HG02678 (cell line): ENCODE measurements around the gene ARHGEF16.

Experiments
- ATAC-seq: cut with Tn5 transposase; IDR thresholded peaks from one replicate; pipeline ENCODE4 v1.9.1; 2021; ENCODE audit warnings: mild to moderate bottlenecking, moderate library complexity; ENCODE audit not compliant: unreplicated experiment

ARHGEF16 gene

DNA sequence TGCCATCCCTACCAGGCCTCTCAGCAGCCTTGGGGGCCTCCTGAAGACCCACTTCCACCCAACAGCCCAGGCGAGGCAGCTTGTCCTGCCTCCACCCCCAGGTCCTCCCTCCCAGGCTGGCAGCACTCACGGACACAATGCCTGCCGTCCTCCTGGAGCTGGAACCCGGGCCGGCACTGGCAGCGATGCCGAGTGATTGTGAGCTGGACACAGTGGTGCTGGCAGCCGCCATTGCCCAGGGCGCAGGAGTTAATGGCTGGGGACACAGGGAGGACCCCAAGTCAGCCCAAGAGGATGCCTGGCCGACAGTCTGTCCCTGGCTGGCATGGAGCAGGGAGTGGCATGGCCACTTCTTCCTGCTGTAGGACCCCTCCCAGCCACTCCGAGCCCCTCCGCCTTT is 60.8 kb downstream of the ARHGEF16 start:
- no peak for ATAC-seq

DNA sequence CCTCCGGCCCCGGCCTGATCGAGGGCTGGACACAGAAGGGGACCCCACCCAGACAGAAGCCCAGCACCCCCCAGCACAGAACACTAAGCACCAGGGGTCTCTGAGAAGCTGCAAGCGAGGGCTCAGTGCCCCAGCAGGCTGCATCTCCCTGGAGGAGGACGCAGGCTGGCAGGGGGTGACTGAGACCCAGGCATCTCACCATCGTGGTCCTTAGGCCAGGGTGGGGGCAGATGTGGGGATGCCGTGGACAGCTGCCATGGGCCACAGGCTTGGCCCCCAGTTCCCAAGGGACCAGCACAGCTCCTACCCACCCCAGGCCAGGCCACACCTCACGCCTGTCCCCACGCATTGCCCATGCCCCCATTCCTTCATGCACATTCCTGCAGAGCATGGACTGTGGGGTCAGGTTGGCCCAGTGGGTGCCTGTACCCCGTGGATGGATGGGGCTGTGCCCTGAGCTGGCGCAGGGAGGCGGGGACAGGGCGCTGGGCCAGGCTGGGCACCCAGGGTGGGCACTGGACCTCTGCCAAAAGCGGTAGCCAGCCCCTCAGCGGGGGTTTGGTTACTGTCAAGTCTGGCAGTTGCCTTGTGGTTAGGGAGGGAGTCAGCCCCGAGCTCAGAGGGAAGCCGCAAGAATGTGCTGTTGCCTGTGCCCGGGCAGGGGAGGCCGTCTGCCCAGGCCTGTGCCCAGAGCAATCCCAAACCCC is 61.5 kb downstream of the ARHGEF16 start:
- no peak for ATAC-seq

DNA sequence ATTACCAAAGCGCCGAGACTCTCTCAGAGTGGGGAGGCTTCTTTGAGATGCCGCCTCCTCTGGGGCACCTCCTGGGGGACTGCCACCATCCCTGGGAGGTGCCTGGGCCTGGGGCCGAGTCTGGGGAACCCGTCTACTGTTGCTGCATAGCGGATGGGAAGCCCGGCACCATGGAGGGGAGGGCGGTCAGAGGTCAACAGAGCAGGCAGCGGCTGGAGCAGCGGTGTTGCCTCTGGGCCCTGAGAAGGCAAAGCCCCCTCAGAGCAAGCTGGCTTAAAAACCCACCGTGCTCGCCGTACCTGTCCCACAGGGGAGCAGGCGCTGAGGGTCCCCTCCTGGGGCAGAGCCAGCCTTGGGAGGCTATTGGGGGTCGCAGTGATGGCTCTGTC is 62.0 kb downstream of the ARHGEF16 start:
- ATAC-seq: no peak

DNA sequence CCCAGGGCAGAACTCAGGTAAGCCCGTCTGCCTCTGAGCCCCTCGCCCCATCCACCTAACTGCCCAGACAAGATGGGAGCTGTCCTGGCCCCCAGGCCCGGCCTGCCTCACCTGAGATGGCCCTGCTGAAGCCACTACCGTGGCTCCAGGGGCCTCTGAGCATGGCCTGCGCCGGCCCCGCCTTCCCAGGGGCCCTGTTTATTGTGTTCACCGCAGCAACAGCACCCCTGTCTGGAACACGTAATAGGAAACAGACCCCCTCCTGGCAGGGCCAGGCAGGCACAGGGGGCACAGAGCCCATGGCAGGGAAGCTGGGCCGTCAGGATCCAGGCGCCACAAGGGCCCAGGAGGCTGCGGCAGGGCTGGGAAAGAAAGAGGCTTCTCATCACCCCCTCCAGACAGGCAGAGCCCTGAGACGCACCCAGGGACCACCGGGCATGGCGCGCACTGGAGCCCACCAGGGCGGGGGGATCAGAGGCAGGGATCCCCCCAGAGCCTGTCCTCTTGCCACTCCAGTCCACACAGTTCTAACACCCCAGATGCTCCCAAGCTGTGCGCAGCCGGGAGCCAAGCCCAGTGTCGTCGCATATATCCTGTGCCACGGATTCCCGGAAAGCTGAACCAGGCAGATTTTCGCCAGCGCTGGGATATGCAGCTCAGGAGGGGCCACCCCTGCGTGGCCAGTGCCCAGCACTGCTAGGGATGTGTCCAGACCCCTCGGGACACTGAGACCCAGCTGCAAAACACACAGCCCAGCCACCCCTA is 62.6 kb downstream of the ARHGEF16 start:
- no peak for ATAC-seq

DNA sequence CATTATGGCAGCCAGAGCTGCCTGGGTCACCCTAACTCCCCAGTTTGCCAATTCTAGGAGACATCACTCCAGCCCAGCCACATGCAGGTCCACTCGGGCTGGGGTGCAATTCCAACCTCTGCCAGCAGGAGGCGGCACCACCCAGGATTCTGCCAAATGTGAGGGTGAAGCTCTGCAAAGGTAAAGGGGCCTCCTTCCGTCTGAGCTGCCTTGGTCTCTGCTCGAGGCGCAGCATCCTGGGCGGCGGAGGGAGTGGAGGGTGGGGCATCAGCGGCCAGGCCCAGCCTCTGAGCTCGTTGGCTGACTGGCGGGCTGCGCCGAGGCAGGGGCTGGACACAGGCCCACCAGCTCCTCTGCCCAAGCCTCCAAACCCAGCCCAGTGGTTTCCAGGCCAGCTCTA is 63.8 kb downstream of the ARHGEF16 start:
- ATAC-seq: no peak

DNA sequence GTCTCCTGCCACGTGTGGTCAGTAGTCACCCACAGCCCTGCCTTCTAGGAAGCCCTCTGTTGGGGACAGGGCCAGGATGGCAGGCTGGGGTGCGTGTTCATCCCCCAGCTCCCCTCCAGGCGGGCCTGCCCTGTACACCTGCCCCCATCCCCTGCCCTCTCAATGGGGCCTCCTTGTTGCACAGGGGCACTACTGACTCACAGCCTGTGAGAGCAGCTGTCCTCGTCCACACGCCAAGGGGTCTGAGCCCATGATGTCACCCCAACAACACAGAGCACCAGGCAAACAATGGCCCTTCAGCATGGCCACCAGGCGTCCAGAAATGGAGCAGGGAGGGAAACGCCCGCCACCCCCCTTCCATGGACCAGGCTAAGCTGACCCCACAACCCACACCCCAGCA is 64.3 kb downstream of the ARHGEF16 start:
- ATAC-seq: no peak

DNA sequence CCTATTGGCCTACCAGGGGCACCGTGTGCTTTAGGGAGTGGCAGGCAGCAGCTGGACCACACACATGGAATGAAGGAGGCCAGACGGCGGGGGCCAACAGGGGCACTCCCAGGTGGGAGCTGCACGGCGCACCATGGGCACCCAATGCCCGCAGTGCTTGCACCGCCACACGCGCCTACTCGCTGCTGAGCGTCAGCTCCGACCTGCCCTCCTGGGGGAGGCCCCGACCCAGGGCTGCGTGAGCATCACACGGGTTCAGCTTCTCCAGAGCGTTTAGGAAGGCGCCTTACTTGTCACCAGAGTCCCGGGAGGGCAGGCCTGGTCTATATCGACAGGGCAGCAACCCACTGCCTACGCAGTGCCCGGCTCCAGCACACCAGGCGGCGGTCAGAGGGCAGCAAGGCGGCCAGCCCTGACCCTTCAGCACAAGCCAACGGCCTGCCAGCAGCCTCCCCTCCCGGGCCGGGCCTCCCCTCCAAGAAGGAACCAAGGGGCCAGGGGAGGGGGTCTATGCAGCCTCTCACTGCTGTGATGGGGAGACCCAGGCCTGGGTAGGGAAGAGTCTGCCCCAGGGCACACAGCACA is 64.9 kb downstream of the ARHGEF16 start:
- no peak for ATAC-seq

DNA sequence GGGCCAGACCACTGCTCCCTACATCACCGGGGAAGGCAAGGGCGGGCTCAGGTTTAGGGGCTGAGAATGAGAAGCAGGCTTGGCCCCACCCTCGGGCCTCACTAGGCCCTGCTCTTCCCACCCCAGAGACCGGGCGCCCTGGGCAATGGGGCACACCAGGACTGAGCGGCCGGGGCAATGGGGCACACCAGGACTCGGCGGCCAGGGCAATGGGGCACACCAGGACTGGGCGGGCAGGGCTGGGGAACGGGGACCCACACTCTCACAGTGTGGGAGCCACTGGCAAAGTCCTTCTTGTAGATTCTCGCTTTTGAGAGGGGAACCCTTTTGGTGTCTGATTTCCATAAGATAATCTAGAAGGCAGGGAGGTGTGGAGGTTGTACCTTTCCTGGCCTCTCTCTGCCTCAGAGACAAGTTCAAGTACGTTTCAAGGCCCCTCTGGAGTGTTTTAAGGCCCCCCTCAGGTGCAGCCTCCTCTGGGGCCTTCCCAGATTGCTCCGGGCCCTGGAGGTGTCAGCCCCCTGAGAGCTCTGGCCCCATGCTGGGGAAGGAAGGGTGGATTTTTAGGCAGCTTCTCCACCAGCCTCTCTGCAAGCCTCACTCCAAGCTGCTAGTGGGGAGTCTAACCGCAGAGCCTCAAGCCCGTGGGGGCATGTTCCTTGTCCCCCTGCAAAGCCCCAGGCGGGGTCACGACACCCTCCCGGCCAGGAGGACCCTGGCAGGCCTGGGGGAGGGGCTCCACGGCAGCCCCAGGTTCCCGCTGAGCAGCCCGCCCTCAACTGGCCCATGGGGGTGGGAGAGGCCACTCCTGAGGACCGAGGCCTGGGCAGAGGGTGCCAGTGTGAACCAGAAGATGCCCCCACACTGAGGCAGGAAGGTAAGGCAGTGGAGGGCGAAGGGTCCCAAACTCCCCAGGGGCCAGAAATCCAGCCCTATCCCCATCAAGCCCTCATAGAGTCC is 66.2 kb downstream of the ARHGEF16 start:
- no peak for ATAC-seq

DNA sequence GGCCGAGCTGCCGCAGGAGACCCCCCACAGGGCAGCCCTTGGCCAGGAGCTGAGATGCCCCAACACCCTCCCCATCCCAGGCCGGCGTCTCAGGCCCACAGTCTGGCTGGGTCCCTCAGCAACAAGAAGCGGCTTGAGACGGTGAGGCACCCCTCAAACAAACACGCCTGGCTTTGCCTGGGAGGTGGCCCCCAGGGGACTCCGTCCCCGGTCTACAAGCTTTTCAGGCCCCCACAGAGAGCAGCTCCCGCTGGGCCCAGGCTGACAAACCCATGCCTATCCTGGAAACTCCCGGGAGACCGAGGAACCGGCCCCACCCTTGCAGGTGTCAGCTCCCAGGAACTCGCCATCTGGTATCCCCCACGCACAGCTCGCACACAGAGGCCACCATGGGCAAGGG is 67.0 kb downstream of the ARHGEF16 start:
- no peak for ATAC-seq

DNA sequence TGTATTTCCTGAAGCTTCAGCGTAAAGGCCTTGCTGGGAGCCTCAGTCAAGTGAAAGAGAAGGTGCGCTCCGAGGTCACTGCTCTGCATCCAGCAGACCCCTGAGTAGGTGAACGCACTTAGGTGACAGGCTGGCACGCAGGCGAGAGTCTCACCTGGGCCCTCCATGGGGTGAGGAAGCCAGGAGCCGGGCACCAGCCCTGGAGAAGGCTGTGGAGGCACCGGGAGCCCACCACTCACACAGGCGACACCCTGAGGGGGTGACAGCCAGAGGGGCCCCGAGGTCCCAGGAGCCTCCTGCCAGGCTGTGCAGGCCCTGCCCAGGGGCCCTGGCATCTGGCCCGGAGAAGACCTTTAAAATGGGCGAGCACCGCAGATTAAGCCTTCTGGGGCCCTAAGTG is 67.6 kb downstream of the ARHGEF16 start:
- ATAC-seq: no peak

DNA sequence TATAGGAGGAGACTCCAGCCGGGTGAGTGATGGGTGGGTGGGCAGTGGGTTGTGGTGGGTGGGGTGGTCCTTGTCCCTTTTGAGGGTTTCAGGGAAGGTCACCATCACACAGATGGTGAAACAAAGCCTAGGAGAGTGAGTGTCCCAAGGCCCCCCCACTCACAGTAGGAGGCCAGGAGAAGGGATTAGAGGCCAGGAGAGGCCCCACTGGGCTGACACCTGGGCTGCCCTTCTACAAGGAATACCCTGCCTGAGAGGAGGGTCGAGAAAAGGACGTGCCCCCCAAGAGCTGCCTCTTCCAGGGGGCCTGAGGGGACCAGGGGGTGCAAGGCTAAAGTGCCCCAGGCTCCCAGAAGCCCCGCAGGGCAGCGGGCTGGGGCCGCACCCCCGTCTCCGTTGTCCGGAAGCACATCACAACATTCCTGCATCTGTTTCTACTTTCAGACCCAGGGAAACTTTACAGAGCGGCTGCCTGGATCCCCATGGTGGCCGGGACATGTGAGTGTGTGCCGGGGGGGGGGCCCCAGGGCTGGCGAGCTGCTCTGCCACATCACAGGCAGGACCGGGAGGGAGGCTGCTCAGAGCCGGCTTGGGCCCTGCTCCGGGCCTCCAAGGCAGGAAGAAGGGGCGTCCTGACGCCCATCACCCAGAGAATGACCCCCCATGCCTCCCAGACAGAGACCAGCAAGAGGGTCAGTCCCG is 68.2 kb downstream of the ARHGEF16 start:
- ATAC-seq: no peak

DNA sequence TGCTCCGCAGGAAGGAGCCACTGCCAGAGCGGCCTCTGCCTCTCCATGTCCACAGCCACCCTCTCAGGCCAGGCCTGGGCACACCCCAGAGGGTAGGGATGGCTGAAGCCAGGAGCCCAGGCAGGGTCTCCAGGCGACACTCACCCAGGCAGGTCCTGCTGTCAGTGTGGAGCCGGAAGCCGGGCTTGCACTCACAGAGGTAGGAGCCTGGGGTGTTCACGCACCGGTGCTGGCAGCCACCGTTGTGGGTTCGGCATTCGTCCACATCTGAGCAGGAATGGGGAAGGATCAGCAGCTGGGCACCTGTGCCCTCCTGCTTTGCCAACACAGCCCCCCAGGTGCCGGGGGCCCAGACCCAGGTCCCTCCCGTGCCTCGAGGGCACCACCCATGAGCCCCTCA is 69.5 kb downstream of the ARHGEF16 start:
- no peak for ATAC-seq

DNA sequence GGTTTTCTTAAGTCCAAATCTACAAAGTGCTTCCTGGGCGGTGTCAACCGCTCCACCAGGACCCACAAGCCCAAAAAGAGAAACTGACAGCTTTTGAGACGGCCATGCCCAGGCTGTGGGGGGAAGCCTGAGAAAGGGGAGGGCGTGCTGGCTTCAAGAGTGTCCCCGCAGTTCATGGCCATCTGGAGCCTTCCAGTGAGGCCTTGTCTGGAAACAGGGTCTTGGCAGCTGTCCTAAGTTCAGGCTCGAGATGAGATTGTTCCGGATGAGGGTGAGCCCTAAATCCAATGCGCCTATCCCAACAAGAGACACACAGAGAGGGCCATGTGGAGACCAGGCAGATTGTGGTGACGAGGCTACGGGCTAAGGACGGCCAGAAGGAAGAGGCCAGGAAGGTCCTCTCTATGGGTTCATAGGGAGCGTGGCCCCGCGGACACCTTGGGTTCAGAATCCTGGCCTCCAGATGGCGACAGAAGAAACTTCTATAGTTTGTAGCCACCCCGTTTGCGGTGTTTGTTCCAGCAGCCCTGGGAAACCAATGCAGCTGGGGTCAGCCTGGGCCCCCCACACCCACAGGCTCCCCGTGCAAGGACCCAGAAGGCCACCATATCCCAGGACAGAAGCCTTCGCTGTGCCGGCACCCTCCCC is 70.2 kb downstream of the ARHGEF16 start:
- ATAC-seq: no peak

DNA sequence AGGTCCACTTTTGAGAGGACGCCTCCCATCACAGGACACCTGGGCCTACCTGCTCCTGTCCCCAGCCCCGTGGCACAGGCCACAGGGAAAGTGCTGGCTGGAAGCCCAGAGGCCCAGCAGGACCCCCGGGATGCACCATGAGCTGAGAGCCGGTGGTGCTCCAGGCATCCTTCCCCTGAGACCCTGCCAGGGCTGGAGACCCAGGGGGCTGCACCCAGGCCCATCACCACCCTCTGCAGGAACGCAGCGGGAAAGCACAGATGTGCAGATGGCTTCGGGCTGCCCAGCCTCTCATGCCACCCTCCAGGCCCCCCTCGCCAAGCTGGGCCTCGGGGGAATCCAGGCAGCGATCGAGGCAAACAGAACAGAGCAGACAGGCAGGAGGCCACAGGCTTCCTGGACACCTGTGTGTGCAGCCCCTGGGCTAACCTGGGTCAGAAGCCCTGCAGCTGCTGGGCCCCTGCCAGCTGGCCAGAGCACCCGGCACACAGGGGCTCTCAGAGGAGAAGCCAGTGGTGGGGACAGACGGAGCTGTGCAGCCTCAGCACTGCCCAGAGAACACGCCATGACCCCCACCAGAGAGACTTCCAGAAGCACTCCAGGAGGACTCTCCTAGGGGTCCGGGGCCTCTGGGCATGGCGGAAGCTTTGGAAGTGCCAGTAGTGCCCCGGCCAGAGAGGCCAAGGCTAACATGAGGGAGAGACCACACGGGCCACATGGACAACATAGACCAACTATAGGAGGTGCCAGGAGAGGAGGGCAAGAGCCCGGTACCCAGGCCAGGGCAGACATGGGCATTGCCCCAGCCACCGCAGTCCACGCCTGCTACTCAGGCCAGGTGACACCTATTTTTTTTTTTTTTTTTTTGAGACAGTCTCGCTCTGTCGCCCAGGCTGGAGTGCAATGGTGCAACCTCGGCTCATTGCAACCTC is 71.4 kb downstream of the ARHGEF16 start:
- no peak for ATAC-seq

DNA sequence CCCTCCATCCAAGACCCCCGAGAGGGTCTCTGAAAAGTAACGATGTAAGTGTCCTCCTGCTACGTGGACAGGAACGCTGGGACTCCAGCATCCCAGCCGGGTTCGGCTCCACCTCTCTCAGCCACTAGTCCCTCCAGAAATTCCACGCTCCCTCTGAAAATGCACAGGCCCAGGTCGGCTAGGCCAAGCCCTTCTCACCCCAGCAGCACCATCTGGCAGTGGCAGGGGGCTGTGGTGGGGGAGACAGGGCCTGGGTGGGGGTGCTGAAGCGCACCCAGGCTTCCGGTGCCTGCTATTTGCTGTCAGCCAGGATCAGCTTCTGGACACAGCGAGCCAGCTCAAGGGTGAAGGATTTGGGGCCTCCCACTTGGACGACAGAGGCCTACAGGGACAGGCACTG is 73.3 kb downstream of the ARHGEF16 start:
- no peak for ATAC-seq

DNA sequence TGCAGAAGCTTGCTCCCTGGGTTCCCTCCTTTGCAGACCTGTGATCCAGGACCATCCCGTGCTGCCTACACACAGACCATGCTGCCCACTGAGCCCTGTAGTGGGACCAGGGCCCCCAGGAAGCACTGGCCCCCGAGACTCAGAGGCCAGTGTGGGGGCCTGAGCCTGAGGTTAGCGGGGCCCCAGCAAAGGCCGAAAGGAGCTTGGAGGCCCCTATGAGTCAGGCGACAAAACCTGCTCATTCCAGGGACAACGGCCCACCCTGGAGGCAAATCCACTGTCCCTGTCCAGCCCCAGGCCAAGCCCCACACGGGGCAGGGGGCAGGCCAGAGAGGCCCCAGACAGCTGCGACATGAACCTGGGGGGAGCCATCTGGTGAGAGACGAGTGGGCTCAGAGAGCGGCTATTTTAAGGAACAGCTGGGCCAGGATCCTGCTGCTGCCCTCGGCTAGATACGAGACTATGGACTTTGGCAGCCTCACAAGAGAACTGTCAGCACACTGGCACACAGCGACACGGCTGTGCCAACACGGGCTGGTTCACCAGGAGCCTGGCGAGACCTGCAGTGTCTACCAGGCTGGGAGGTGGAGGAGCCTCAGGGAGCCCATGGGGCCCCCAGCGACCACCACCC is 74.7 kb downstream of the ARHGEF16 start:
- ATAC-seq: no peak

DNA sequence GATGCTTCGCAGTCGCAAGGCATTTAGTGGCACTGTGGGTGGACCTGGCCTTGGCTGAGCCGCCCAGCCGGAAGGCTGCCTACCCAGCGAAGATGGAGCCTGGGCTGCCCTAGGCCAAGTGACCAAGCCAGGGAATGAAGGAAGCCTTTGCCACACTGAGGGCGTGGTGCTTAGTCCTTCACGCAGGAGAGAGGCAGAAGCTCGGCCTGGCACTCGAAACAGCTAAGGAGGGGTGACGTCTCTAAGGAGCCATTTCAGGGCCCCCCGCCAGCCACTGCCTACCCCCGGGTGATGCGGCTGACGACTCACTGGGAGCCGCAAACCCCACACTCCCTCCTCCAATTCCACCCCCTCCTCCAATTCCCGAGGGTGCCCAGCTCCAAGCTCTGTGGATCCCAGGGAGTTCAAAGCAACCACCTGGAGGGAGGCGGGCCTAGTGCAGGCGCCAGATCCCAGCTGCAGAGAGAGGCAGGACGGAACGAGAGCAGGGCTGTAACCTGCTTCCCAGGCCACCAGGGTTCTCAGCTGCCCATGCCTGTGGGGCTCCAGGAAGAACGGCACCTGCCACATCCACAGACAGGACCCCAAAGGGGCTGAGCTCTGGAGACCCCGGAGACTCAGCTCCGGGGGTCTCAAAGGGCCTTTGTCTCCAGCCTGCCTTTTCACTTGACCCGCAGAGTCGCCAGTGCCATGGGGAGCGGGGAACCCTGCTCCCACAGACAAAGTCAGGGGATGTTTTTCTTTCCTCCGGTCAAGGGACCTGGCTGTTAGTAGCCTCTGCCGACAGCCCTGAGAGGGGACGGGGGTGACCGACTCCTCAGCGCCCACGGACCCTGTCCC is 75.8 kb downstream of the ARHGEF16 start:
- no peak for ATAC-seq
